WTC11 (cell line): Measurements from ENCODE around the gene TRAPPC14. TPM values are rescaled to one million over a fixed set of nuclear protein-coding genes. Genes with fewer than 3 reads are reported as not detected.
"Not testable (repeated sequence)": the region's sequence is repeated elsewhere in the genome, so short reads cannot be mapped to it uniquely, and the experiment has no call there.

Experiments used
- ATAC-seq: fragments of 200-7000 bp; cut with Tn5 transposase; 2 replicates; pipeline ENCODE4 v1.10.0; 2021; ENCODE audit warnings: mild to moderate bottlenecking, moderate library complexity
- CTCF ChIA-PET: fragments of 300-600 bp; sonication (Branson Sonifier 250); formaldehyde crosslinking; loops from one replicate; lab custom pipeline; 2021; ENCODE audit warnings: antibody characterized with exemption; lab: Charles Lee
- POLR2A ChIA-PET: fragments of 350-600 bp; sonication (Branson Sonifier 250); formaldehyde crosslinking; loops from one replicate; lab custom pipeline; 2021; ENCODE audit warnings: antibody characterized with exemption; lab: Charles Lee
- DNase-seq: peaks from one replicate; pipeline ENCODE4 v3.0.0; 2021; ENCODE audit warnings: low spot score
- H3K27ac Mint-ChIP-seq: 2 replicates; pipeline ENCODE4 v1.8.0; 2021; ENCODE audit warnings: mixed read lengths
- H3K27me3 Mint-ChIP-seq: 2 replicates; pipeline ENCODE4 v1.8.0; 2021; ENCODE audit warnings: low read depth, mild to moderate bottlenecking, moderate library complexity, mixed read lengths
- H3K36me3 Mint-ChIP-seq: 2 replicates; pipeline ENCODE4 v1.8.0; 2021; ENCODE audit warnings: mixed read lengths
- H3K4me1 Mint-ChIP-seq: 2 replicates; pipeline ENCODE4 v1.8.0; 2022; ENCODE audit warnings: mixed read lengths
- H3K4me3 Mint-ChIP-seq: 2 replicates; pipeline ENCODE4 v1.8.0; 2021; ENCODE audit warnings: mild to moderate bottlenecking, moderate library complexity, mixed read lengths
- H3K9me3 Mint-ChIP-seq: 2 replicates; pipeline ENCODE4 v1.8.0; 2021; ENCODE audit warnings: mixed read lengths
- AFF4 ChIP-seq: sonication (generic); formaldehyde crosslinking; IDR thresholded peaks from 2 replicates; pipeline ENCODE4 v1.8.1; 2023; ENCODE audit warnings: mild to moderate bottlenecking, missing genetic modification reagents, borderline replicate concordance
- ARID4B ChIP-seq: sonication (generic); formaldehyde crosslinking; IDR thresholded peaks from 2 replicates; pipeline ENCODE4 v1.8.0; 2023; ENCODE audit warnings: missing genetic modification reagents, mild to moderate bottlenecking, borderline replicate concordance
- ATF6 ChIP-seq: sonication (generic); formaldehyde crosslinking; IDR thresholded peaks from 2 replicates; pipeline ENCODE4 v1.8.1; 2023; ENCODE audit warnings: mild to moderate bottlenecking, missing genetic modification reagents
- CBFB ChIP-seq: sonication (generic); formaldehyde crosslinking; IDR thresholded peaks from 2 replicates; pipeline ENCODE4 v1.8.1; 2022; ENCODE audit warnings: mild to moderate bottlenecking, low read depth, missing genetic modification reagents
- CTCF ChIP-seq: fragments of 200-600 bp; IDR thresholded peaks from 2 replicates; pipeline ENCODE4 v1.8.0; 2022; ENCODE audit warnings: antibody characterized with exemption
- FOXJ3 ChIP-seq: sonication (generic); formaldehyde crosslinking; IDR thresholded peaks from 2 replicates; pipeline ENCODE4 v1.9.0; 2021; ENCODE audit warnings: missing genetic modification reagents, mild to moderate bottlenecking, borderline replicate concordance
- GRHL2 ChIP-seq: fragments of 250-450 bp; sonication (Bioruptor Pico); IDR thresholded peaks from 2 replicates; pipeline ENCODE4 v1.8.0; 2022; ENCODE audit warnings: mild to moderate bottlenecking, moderate library complexity; ENCODE audit not compliant: insufficient replicate concordance, severe bottlenecking
- ZNF232 ChIP-seq: sonication (generic); formaldehyde crosslinking; IDR thresholded peaks from 2 replicates; pipeline ENCODE4 v1.8.0; 2022; ENCODE audit warnings: mild to moderate bottlenecking, missing genetic modification reagents
- ZNF263 ChIP-seq: sonication (generic); formaldehyde crosslinking; IDR thresholded peaks from 2 replicates; pipeline ENCODE4 v1.8.1; 2022; ENCODE audit warnings: low read depth, mild to moderate bottlenecking, moderate library complexity, missing genetic modification reagents
- ZNF532 ChIP-seq: fragments of 250-450 bp; sonication (Bioruptor Pico); IDR thresholded peaks from 2 replicates; pipeline ENCODE4 v1.9.0; 2021; ENCODE audit warnings: mild to moderate bottlenecking, borderline replicate concordance
- total RNA-seq: library from RNA; stranded (reverse); gene quantifications from 3 replicates; pipeline ENCODE4 v1.2.3, GENCODE V29; 2021

TRAPPC14 gene
- total RNA-seq, 1 experiment from 2014 or later: 28.0 TPM

GRCh38 chr7:100198266-100198665 lies 39.7 kb upstream of the TRAPPC14 start (continued):
- TF ChIP-seq ATF6 (CRISPR knock-in tag) (no peak), CTCF (no peak), ZNF232 (no peak)

GRCh38 chr7:100195901-100196322 lies 37.4 kb upstream of the TRAPPC14 start:
- H3K27me3 Mint-ChIP-seq: peaks cover 42% of the 10 kb centered on the region
- H3K4me3 Mint-ChIP-seq, POLR2A ChIA-PET, CTCF ChIA-PET, H3K27ac Mint-ChIP-seq, H3K9me3 Mint-ChIP-seq, H3K4me1 Mint-ChIP-seq, H3K36me3 Mint-ChIP-seq, ATAC-seq, DNase-seq: not testable (repeated sequence)

GRCh38 chr7:100195222-100195621 lies 36.7 kb upstream of the TRAPPC14 start:
- peaks cover 36% of the 10 kb centered on the region for H3K27me3 Mint-ChIP-seq
- CTCF ChIA-PET: interaction anchor here (0.7 kb wide), 1 partner anchor 63 kb away, joined by 3 read pairs; no protein-coding TSS in a partner anchor
- TF ChIP-seq FOXJ3 (CRISPR knock-in tag) (no peak), ARID4B (CRISPR knock-in tag) (no peak), CBFB (CRISPR knock-in tag) (no peak), ZNF263 (CRISPR knock-in tag) (no peak), CTCF (no peak), AFF4 (CRISPR knock-in tag) (no peak), GRHL2 (CRISPR knock-in tag) (no peak), ZNF532 (no peak)

More at GRCh38 chr7:100195222-100195621, 36.7 kb upstream of the TRAPPC14 start:
- ATAC-seq (peak; percentile 26; the same call in 1 of the 2 replicates), DNase-seq (no peak)
- no peaks in the 10 kb centered on the region; the same call in 1 of the 2 replicates for H3K4me1 Mint-ChIP-seq
- POLR2A ChIA-PET: interaction anchor here (0.6 kb wide), 1 partner anchor 248 kb away, joined by 3 read pairs; no protein-coding TSS in a partner anchor
- H3K4me3 Mint-ChIP-seq: no peak overlapping the region
- H3K36me3 Mint-ChIP-seq: no peaks in the 10 kb centered on the region
- no peaks in the 10 kb centered on the region for H3K9me3 Mint-ChIP-seq
- H3K27ac Mint-ChIP-seq: no peak overlapping the region
